GM19452 (cell line): ENCODE results near the gene SLC7A1.

Experiments used
- ATAC-seq: cut with Tn5 transposase; IDR thresholded peaks from one replicate; pipeline ENCODE4 v1.9.1; 2021; ENCODE audit not compliant: unreplicated experiment

The SLC7A1 gene

DNA sequence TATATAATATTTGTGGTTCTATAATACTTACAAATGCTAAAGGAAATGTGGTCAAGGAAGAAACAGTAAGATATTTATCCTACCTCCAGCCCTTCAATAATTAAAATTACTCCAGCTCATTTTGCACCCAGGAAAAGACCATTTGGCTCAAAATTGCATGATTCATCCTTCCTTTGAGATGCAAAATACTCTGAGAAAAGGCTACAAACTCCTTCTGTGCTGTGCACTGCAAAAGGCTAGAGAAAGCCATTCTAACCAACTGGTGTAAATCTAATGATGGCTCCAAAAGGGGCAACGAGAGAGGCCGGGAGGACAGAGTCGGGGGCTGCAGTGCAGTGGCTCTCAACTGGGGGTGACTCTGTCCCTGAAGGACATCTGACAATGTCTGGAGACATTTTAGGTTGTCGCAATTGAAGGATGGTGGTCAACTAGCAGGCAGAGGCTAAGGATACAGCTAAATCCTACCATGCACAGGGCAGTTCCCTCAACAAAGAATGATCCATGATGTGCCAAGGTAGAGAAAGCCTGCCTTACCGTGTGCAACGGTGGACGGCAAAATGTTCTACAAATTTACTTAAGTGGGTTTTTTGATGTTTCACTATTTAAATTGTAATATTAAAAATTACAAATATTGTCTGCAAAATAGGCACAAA, 32.6 kb downstream of the SLC7A1 start:
- ATAC-seq, result no peak

DNA sequence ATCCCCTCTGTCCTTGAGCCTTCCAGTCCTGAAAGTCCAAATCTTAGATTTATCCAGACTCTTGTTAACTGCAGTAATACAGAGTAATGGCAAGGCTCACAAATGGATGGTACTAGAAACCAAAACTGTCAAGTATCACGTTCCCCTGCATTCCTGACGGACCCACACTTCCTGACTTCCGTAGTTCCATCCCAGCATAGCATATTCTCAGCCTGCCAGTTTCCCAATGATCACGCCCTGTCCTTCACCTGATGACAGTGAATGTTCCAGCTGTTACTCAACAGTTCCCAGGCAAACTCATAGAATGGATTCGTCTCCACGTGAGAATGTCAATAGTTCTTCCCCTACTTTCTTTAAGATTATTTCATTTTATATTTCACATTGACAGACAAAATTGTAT, 33.6 kb downstream of the SLC7A1 start:
- ATAC-seq, result no peak

GRCh38 chr13:29556742-29557141, 38.7 kb downstream of the SLC7A1 start:
- no peak for ATAC-seq

GRCh38 chr13:29551214-29551613, 44.3 kb downstream of the SLC7A1 start:
- no peak for ATAC-seq

- ATAC-seq, result no peak
Observed at GRCh38 chr13:29550430-29550988, 45.0 kb downstream of the SLC7A1 start.

DNA sequence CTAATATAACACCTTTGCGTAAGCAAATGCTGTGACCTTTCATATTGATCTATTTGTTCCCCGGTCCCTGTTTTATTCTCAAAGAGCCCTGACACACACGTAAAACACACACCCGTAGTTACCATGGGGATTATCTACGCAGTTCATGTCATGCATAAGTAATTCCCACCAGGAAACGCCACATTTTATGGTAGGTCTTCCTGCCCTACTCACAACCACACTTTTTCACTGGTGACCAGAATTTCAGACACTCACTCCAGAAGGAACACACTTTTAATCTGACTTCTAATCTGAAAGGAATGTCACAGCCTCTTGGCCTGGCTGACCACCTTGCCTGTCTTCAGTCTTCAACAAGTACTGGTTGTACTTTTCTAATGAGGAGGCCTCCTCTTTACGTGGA, 46.8 kb downstream of the SLC7A1 start:
- ATAC-seq, result no peak

DNA sequence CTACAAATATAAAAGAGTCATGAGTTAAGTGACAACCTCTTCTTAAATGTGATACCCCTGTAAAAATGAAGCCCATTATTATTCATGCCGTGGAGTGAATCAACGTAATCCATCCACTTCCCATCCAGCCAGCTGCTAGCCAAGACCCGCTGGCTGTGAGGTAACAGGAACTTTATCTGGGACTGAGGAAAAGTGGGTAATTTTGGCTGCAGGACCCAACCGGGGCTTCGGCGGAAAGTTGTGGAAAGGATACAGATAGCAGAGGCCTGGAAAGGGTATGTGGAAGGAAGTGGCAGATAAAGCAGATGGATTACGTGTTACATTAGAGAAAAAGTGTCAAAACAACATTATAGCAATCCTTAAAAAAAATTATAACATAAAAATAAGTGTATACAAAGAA, 48.3 kb downstream of the SLC7A1 start:
- no peak for ATAC-seq

DNA sequence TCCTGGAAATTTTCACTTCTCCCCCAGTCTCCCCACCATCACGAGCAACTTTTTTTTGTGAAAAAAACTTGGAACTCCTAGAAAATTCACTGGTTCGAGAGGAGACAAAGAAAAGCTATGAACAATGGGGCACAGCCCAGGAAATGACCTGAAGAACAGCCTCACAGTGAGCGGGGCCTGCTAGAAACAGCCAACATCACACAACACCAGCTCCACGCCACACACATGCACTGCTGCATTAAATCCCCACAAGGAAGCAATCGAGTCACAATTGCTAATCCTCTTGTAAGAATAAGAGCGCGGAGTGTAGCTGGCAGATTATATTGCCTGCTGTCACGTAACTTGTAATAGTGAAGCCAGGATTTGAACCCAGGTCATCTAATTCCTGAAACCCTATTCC, 48.8 kb downstream of the SLC7A1 start:
- ATAC-seq, result no peak

- no peak for ATAC-seq
Observed at GRCh38 chr13:29545988-29546387, 49.5 kb downstream of the SLC7A1 start.

DNA sequence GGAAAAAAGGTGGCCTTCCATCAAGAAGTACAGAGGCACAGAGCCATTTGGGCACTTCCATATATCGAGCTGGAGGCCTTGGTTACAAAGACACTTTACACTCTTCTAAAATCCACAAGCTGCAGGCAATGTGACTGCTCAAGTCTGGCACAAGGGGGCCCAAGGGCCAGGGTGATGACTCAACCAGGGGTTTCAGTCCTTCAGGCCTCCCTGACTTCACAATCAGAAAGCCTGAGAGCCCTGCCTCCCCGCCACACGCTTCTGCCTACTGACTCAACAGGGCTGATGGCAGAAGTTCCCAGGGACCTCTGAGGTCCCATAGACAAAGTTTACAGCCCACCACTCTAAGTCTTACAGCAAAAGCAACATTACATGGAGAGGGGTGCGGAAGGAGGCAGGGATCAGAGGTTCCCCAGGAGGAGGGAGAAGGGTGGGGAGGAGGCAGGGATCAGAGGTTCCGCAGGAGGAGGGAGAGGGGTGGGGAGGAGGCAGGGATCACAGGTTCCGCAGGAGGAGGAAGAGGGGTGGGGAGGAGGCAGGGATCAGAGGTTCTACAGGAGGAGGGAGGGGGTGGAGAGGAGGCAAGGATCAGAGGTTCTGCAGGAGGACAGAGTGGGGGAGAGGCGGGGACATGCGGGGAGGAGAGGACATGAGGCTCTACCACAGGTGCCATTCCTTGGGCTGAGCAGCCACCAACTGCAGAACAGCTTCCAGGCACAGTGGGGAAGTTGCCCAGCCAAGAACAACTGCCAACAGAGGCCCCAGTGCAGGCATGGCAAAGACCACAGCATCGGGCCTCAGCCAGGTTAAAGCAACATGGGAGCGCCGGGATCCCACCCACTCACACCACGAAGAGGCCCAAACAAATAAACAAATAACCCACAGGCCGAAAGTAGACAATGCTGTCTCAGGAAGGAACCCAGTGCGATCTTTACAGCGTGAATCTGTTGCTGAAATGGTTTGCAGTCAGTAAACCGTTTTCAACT, 52.0 kb downstream of the SLC7A1 start:
- ATAC-seq, result peak; percentile 95

- no peak for ATAC-seq
Observed at GRCh38 chr13:29542381-29542780, 53.1 kb downstream of the SLC7A1 start.

- no peak for ATAC-seq
Observed at GRCh38 chr13:29541400-29541799, 54.1 kb downstream of the SLC7A1 start.

DNA sequence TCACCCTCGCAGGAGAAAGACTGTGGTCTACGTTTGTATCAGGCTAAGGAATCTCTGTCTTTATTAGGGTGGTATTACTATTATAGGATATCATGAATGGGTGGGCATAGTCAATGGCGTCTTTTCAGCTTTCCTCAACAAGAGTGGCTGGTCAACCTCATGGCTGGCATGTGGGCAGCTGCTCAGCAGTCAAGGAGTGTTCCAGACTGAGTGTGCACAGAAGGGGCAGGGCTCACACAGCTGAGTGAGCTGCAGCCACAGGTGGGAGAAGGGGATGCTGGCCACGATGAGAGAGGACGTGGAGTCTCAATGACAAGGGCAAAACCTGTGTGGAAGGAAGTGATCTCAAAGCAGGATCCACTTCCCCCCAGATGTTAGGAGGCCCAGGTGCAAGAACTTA, 54.7 kb downstream of the SLC7A1 start:
- ATAC-seq, result no peak

- no peak for ATAC-seq
Observed at GRCh38 chr13:29540334-29540733, 55.2 kb downstream of the SLC7A1 start.

GRCh38 chr13:29539856-29540255, 55.6 kb downstream of the SLC7A1 start:
- no peak for ATAC-seq

GRCh38 chr13:29538652-29539040, 56.8 kb downstream of the SLC7A1 start:
- ATAC-seq, result no peak

- ATAC-seq, result no peak
Observed at GRCh38 chr13:29537736-29538651, 57.5 kb downstream of the SLC7A1 start.

DNA sequence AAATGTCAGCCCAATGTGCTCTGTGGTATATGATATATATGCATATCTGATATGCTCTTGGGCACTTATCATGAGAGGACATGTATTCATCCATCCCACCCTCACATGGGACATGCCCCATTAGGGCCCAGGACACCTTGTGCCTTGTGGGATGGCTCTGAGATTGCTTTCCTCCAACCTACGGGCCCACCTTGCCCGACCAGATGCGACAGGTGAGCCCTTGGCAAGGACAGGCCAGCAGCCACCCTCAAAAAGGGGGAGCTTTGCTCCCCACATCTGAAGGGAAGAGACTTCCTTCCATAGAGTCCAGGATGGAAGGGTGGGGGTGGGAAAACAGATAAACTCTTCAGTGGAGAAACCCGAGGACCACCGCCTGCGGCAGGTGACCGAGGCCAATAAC, 58.6 kb downstream of the SLC7A1 start:
- no peak for ATAC-seq

GRCh38 chr13:29535663-29536655, 59.5 kb downstream of the SLC7A1 start:
- no peak for ATAC-seq

DNA sequence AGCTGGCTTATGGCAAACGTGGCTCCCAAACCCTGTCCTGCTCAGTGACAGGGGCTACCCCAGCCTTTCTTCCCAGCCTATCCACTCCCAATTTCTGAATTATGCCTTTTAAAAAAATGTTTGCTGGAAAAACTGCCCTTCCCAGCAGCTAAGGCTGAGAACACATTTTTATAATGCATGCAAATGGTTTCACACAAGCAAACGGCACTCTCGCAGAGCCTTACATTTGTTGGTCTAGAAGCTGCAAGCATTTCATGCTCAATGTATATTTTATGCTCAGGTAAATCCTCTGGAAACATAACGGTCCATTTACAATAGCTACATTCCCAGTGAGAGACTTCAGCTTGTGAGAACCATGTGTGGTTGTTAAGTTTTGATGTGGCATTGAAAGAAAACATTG, 61.4 kb downstream of the SLC7A1 start:
- ATAC-seq, result no peak
